H1 (cell line): ENCODE results near the gene CFLAR.

Experiments
- CBX8 ChIP-seq: fragments of 300-800, 300-1000 bp; sonication (generic); IDR thresholded peaks from 2 replicates; pipeline ENCODE4 v1.7.1; 2016; ENCODE audit warnings: low read depth, low read length, borderline replicate concordance
- EZH2 ChIP-seq: fragments of 200-600 bp; sonication (generic); IDR thresholded peaks from 2 replicates; pipeline ENCODE4 v1.7.1; 2012; ENCODE audit warnings: low read depth, mild to moderate bottlenecking, moderate library complexity, low read length, inconsistent platforms; ENCODE audit not compliant: severe bottlenecking
- GTF2F1 ChIP-seq: IDR thresholded peaks from 2 replicates; pipeline ENCODE4 v1.6.1; 2012; ENCODE audit warnings: low read depth, low read length, improper control_type of control experiment, borderline replicate concordance
- KDM1A ChIP-seq: fragments of 200-600, 300-600 bp; sonication (generic); IDR thresholded peaks from 2 replicates; pipeline ENCODE4 v1.7.1; 2016; ENCODE audit warnings: mild to moderate bottlenecking, low read length, borderline replicate concordance
- POLR2A ChIP-seq, 2 experiments: IDR thresholded peaks; 1 replicate in 1 of 2; 2 replicates in 1 of 2; pipeline ENCODE4 v1.6.1; 2011; ENCODE audit warnings: low read depth in 2 of 2, low read length in 2 of 2, mild to moderate bottlenecking in 2 of 2; ENCODE audit errors: control extremely low read depth in 1 of 2
- RAD21 ChIP-seq, 2 experiments: IDR thresholded peaks in 1 of 2; conservative IDR thresholded peaks in 1 of 2; 2 replicates each; pipeline ENCODE4 v1.6.1; 2011; ENCODE audit warnings: low read depth in 2 of 2, low read length in 2 of 2, improper control_type of control experiment in 1 of 2, inconsistent platforms in 1 of 2, mild to moderate bottlenecking in 1 of 2, moderate library complexity in 1 of 2
- TBP ChIP-seq: IDR thresholded peaks from 2 replicates; pipeline ENCODE4 v1.6.1; 2011; ENCODE audit warnings: low read depth, low read length, improper control_type of control experiment
- YY1 ChIP-seq: IDR thresholded peaks from 2 replicates; pipeline ENCODE4 v1.6.1; 2011; ENCODE audit warnings: low read depth, mild to moderate bottlenecking, low read length
- ZNF274 ChIP-seq: IDR thresholded peaks from 2 replicates; pipeline ENCODE4 v1.7.0; 2012; ENCODE audit warnings: low read length, borderline replicate concordance; ENCODE audit errors: extremely low read depth
- TF ChIP-seq, protein P1 (sequence below), 3 experiments: IDR thresholded peaks; 1 replicate in 2 of 3; 2 replicates in 1 of 3; pipeline versions ENCODE4 v1.5.1 to v1.6.1; 2011; ENCODE audit warnings: low read length in 3 of 3, mild to moderate bottlenecking in 3 of 3, inconsistent platforms in 2 of 3, low read depth in 1 of 3, moderate library complexity in 1 of 3; ENCODE audit not compliant: insufficient read depth in 1 of 3; ENCODE audit errors: control extremely low read depth in 1 of 3
- TF ChIP-seq, protein P2 (sequence below): IDR thresholded peaks from 2 replicates; pipeline ENCODE4 v1.6.1; 2011; ENCODE audit warnings: low read depth, mild to moderate bottlenecking, low read length; ENCODE audit not compliant: insufficient read depth

DNA sequence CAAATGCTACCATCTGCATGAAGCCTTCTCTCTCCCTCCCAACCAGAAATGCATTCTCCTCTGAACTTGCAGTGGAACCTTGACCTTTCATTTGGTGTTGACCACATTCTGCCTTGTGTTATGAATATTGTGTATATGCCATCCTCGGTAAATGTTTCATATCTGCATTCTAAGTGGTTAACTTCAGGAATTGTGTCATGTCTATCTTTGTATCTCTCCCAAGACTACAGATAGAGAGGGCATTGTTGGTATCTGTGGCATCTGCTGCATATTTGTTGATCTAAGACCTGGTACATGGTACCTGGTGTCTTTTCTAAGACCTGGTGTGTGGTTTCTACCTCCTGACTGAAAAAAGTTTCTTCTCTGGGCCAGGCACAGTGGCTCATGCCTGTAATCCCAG is 101.0 kb downstream of the CFLAR start:
- TF ChIP-seq EZH2 (no peak), TBP (no peak), ZNF274 (no peak), CBX8 (no peak), POLR2A (IDR thresholded peaks at IDR 0.05; ENCODE audit: control extremely low read depth in 1 of 2, low read depth in 2 of 2, low read length in 2 of 2) (no peak), GTF2F1 (no peak), KDM1A (no peak), YY1 (no peak), RAD21 (IDR thresholded peaks at IDR 0.05 in 1 of 2, conservative IDR thresholded peaks at IDR 0.05 in 1 of 2; ENCODE audit: low read depth in 2 of 2, low read length in 2 of 2) (no peak)
- TF ChIP-seq, protein P1, sequence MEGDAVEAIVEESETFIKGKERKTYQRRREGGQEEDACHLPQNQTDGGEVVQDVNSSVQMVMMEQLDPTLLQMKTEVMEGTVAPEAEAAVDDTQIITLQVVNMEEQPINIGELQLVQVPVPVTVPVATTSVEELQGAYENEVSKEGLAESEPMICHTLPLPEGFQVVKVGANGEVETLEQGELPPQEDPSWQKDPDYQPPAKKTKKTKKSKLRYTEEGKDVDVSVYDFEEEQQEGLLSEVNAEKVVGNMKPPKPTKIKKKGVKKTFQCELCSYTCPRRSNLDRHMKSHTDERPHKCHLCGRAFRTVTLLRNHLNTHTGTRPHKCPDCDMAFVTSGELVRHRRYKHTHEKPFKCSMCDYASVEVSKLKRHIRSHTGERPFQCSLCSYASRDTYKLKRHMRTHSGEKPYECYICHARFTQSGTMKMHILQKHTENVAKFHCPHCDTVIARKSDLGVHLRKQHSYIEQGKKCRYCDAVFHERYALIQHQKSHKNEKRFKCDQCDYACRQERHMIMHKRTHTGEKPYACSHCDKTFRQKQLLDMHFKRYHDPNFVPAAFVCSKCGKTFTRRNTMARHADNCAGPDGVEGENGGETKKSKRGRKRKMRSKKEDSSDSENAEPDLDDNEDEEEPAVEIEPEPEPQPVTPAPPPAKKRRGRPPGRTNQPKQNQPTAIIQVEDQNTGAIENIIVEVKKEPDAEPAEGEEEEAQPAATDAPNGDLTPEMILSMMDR (IDR thresholded peaks at IDR 0.05; ENCODE audit: control extremely low read depth in 1 of 3, insufficient read depth in 1 of 3, low read depth in 1 of 3, low read length in 3 of 3), result no peak
- TF ChIP-seq, protein P2, sequence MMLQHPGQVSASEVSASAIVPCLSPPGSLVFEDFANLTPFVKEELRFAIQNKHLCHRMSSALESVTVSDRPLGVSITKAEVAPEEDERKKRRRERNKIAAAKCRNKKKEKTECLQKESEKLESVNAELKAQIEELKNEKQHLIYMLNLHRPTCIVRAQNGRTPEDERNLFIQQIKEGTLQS, result no peak
